WTC11 (cell line): ENCODE measurements around the gene EIF3L. TPM values are rescaled to one million over a fixed set of nuclear protein-coding genes. Genes with fewer than 3 reads are reported as not detected.

Experiments used
- ATAC-seq: fragments of 200-7000 bp; cut with Tn5 transposase; 2 replicates; pipeline ENCODE4 v1.10.0; 2021; ENCODE audit warnings: mild to moderate bottlenecking, moderate library complexity
- CTCF ChIA-PET: fragments of 300-600 bp; sonication (Branson Sonifier 250); formaldehyde crosslinking; loops from one replicate; lab custom pipeline; 2021; ENCODE audit warnings: antibody characterized with exemption; lab: Charles Lee
- POLR2A ChIA-PET: fragments of 350-600 bp; sonication (Branson Sonifier 250); formaldehyde crosslinking; loops from one replicate; lab custom pipeline; 2021; ENCODE audit warnings: antibody characterized with exemption; lab: Charles Lee
- DNase-seq: peaks from one replicate; pipeline ENCODE4 v3.0.0; 2021; ENCODE audit warnings: low spot score
- H3K27ac Mint-ChIP-seq: 2 replicates; pipeline ENCODE4 v1.8.0; 2021; ENCODE audit warnings: mixed read lengths
- H3K27me3 Mint-ChIP-seq: 2 replicates; pipeline ENCODE4 v1.8.0; 2021; ENCODE audit warnings: low read depth, mild to moderate bottlenecking, moderate library complexity, mixed read lengths
- H3K36me3 Mint-ChIP-seq: 2 replicates; pipeline ENCODE4 v1.8.0; 2021; ENCODE audit warnings: mixed read lengths
- H3K4me1 Mint-ChIP-seq: 2 replicates; pipeline ENCODE4 v1.8.0; 2022; ENCODE audit warnings: mixed read lengths
- H3K4me3 Mint-ChIP-seq: 2 replicates; pipeline ENCODE4 v1.8.0; 2021; ENCODE audit warnings: mild to moderate bottlenecking, moderate library complexity, mixed read lengths
- H3K9me3 Mint-ChIP-seq: 2 replicates; pipeline ENCODE4 v1.8.0; 2021; ENCODE audit warnings: mixed read lengths
- CBFB ChIP-seq: sonication (generic); formaldehyde crosslinking; IDR thresholded peaks from 2 replicates; pipeline ENCODE4 v1.8.1; 2022; ENCODE audit warnings: mild to moderate bottlenecking, low read depth, missing genetic modification reagents
- IRF2 ChIP-seq: sonication (generic); formaldehyde crosslinking; IDR thresholded peaks from 2 replicates; pipeline ENCODE4 v1.8.0; 2022; ENCODE audit warnings: low read depth, missing genetic modification reagents, borderline replicate concordance
- KAT7 ChIP-seq: sonication (generic); formaldehyde crosslinking; IDR thresholded peaks from 2 replicates; pipeline ENCODE4 v1.8.1; 2023; ENCODE audit warnings: missing genetic modification reagents, mild to moderate bottlenecking, borderline replicate concordance
- MAX ChIP-seq: sonication (generic); formaldehyde crosslinking; IDR thresholded peaks from 2 replicates; pipeline ENCODE4 v1.8.0; 2022; ENCODE audit warnings: mild to moderate bottlenecking, missing genetic modification reagents
- NR2C2 ChIP-seq: sonication (generic); formaldehyde crosslinking; IDR thresholded peaks from 2 replicates; pipeline ENCODE4 v1.8.0; 2022; ENCODE audit warnings: mild to moderate bottlenecking, missing genetic modification reagents
- ZNF396 ChIP-seq: fragments of 250-450 bp; sonication (Bioruptor Pico); IDR thresholded peaks from 2 replicates; pipeline ENCODE4 v1.8.0; 2021; ENCODE audit warnings: mild to moderate bottlenecking, moderate library complexity, borderline replicate concordance
- ZNF671 ChIP-seq: fragments of 250-450 bp; sonication (Bioruptor Pico); IDR thresholded peaks from 2 replicates; pipeline ENCODE4 v1.8.0; 2021; ENCODE audit warnings: mild to moderate bottlenecking
- total RNA-seq: library from RNA; stranded (reverse); gene quantifications from 3 replicates; pipeline ENCODE4 v1.2.3, GENCODE V29; 2021
- TF ChIP-seq, protein P1 (sequence below): sonication (generic); formaldehyde crosslinking; IDR thresholded peaks from 2 replicates; pipeline ENCODE4 v1.8.0; 2022; ENCODE audit warnings: missing genetic modification reagents
- TF ChIP-seq, protein P2 (sequence below): sonication (generic); formaldehyde crosslinking; conservative IDR thresholded peaks from 2 replicates; pipeline ENCODE4 v1.8.1; 2023; ENCODE audit warnings: mild to moderate bottlenecking, low read depth, missing genetic modification reagents, moderate library complexity
- TF ChIP-seq, protein P3 (sequence below): sonication (generic); formaldehyde crosslinking; conservative IDR thresholded peaks from 2 replicates; pipeline ENCODE4 v1.8.1; 2022; ENCODE audit warnings: mild to moderate bottlenecking, missing genetic modification reagents
- TF ChIP-seq, protein P4 (sequence below): sonication (generic); formaldehyde crosslinking; IDR thresholded peaks from 2 replicates; pipeline ENCODE4 v1.8.1; 2022; ENCODE audit warnings: missing genetic modification reagents, borderline replicate concordance
- TF ChIP-seq, protein P5 (sequence below): sonication (generic); formaldehyde crosslinking; IDR thresholded peaks from 2 replicates; pipeline ENCODE4 v1.8.1; 2022; ENCODE audit warnings: mild to moderate bottlenecking, moderate library complexity, missing genetic modification reagents

EIF3L gene
- total RNA-seq, 1 experiment from 2014 or later, result 611 TPM

DNA sequence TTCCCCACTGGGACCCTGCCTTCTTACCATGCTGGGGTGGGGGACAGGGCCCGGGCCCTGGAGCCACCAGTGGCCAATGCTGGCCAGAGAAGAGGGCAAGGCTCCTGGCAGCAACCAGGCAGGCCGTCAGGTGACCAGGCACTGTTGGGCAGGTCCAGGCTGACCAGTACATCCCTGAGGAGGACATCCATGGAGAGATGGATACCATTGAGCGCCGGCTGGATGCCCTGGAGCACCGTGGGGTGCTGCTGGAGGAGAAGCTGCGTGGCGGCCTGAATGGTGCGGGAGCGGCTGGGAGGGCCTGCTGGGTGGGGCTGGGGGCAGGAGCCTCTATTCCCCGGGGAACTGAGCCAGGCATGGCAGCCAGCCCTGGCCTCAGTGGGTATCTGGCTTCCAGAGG lies 83.2 kb downstream of the EIF3L start (continued):
- TF ChIP-seq, protein P1, sequence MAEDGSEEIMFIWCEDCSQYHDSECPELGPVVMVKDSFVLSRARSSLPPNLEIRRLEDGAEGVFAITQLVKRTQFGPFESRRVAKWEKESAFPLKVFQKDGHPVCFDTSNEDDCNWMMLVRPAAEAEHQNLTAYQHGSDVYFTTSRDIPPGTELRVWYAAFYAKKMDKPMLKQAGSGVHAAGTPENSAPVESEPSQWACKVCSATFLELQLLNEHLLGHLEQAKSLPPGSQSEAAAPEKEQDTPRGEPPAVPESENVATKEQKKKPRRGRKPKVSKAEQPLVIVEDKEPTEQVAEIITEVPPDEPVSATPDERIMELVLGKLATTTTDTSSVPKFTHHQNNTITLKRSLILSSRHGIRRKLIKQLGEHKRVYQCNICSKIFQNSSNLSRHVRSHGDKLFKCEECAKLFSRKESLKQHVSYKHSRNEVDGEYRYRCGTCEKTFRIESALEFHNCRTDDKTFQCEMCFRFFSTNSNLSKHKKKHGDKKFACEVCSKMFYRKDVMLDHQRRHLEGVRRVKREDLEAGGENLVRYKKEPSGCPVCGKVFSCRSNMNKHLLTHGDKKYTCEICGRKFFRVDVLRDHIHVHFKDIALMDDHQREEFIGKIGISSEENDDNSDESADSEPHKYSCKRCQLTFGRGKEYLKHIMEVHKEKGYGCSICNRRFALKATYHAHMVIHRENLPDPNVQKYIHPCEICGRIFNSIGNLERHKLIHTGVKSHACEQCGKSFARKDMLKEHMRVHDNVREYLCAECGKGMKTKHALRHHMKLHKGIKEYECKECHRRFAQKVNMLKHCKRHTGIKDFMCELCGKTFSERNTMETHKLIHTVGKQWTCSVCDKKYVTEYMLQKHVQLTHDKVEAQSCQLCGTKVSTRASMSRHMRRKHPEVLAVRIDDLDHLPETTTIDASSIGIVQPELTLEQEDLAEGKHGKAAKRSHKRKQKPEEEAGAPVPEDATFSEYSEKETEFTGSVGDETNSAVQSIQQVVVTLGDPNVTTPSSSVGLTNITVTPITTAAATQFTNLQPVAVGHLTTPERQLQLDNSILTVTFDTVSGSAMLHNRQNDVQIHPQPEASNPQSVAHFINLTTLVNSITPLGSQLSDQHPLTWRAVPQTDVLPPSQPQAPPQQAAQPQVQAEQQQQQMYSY (CRISPR knock-in tag), result no peak
- TF ChIP-seq ZNF671 (CRISPR knock-in tag) (no peak), KAT7 (CRISPR knock-in tag) (no peak), IRF2 (CRISPR knock-in tag) (no peak), NR2C2 (CRISPR knock-in tag) (no peak)
- TF ChIP-seq, protein P2, sequence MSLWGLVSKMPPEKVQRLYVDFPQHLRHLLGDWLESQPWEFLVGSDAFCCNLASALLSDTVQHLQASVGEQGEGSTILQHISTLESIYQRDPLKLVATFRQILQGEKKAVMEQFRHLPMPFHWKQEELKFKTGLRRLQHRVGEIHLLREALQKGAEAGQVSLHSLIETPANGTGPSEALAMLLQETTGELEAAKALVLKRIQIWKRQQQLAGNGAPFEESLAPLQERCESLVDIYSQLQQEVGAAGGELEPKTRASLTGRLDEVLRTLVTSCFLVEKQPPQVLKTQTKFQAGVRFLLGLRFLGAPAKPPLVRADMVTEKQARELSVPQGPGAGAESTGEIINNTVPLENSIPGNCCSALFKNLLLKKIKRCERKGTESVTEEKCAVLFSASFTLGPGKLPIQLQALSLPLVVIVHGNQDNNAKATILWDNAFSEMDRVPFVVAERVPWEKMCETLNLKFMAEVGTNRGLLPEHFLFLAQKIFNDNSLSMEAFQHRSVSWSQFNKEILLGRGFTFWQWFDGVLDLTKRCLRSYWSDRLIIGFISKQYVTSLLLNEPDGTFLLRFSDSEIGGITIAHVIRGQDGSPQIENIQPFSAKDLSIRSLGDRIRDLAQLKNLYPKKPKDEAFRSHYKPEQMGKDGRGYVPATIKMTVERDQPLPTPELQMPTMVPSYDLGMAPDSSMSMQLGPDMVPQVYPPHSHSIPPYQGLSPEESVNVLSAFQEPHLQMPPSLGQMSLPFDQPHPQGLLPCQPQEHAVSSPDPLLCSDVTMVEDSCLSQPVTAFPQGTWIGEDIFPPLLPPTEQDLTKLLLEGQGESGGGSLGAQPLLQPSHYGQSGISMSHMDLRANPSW (CRISPR knock-in tag), result no peak

DNA sequence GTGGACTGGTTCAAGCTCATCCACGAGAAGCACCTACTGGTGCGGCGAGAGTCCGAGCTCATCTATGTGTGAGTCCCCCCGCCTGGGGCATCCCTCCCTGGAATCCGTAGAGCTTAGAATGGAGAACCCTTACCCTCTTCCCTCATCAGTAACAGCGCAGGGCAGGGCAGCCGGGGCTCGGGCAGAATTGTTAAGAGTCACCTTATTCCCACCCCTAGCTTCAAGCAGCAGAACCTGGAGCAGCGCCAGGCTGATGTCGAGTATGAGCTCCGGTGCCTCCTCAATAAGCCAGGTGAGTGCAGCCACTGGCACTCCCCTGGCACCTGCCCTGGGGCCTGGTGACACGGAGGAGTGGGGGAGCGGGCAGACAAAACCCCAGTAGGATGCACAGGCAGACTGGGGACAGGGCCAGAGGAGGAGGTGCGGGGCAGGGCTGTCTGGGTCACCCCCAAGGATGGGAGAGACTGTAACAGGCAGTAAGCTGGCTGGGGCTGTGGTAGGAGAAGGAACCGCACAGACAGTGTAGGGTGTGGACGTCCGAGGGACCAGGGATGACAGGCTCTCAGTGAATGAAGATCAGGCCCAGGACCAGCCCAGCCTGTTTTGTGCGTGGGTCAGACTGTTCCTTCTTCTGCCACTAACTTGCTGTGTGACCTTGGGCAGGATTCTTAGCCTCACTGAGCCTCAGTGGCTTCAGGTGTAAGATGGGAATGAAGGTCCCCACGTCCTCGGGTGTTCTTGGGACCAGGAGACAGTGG lies 83.8 kb downstream of the EIF3L start:
- Mint-ChIP-seq H3K4me3 (no peak overlapping the region), H3K9me3 (no peaks in the 10 kb centered on the region), H3K27ac (no peak overlapping the region; the same call in 1 of the 2 replicates), H3K36me3 (peaks cover 25% of the 10 kb centered on the region), H3K27me3 (no peaks in the 10 kb centered on the region; the same call in 1 of the 2 replicates), H3K4me1 (peaks cover 3% of the 10 kb centered on the region)
- TF ChIP-seq CBFB (CRISPR knock-in tag) (no peak), ZNF396 (CRISPR knock-in tag) (no peak), MAX (CRISPR knock-in tag) (no peak)
- TF ChIP-seq, protein P3, sequence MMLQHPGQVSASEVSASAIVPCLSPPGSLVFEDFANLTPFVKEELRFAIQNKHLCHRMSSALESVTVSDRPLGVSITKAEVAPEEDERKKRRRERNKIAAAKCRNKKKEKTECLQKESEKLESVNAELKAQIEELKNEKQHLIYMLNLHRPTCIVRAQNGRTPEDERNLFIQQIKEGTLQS (CRISPR knock-in tag), result no peak
- TF ChIP-seq, protein P4, sequence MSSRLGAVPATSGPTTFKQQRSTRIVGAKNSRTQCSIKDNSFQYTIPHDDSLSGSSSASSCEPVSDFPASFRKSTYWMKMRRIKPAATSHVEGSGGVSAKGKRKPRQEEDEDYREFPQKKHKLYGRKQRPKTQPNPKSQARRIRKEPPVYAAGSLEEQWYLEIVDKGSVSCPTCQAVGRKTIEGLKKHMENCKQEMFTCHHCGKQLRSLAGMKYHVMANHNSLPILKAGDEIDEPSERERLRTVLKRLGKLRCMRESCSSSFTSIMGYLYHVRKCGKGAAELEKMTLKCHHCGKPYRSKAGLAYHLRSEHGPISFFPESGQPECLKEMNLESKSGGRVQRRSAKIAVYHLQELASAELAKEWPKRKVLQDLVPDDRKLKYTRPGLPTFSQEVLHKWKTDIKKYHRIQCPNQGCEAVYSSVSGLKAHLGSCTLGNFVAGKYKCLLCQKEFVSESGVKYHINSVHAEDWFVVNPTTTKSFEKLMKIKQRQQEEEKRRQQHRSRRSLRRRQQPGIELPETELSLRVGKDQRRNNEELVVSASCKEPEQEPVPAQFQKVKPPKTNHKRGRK, result no peak
- TF ChIP-seq, protein P5, sequence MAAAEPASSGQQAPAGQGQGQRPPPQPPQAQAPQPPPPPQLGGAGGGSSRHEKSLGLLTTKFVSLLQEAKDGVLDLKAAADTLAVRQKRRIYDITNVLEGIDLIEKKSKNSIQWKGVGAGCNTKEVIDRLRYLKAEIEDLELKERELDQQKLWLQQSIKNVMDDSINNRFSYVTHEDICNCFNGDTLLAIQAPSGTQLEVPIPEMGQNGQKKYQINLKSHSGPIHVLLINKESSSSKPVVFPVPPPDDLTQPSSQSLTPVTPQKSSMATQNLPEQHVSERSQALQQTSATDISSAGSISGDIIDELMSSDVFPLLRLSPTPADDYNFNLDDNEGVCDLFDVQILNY (CRISPR knock-in tag), result no peak
- ChIA-PET CTCF (interaction anchor here (0.8 to 2.5 kb wide), 5 partner anchors 27 to 115 kb away, joined by 3 to 47 read pairs (median 17); partner anchors contain the start of gene MICALL1), POLR2A (interaction anchor here (1.5 kb wide), 1 partner anchor 21 kb away, joined by 4 read pairs; the partner anchor contains the start of genes C22orf23 and POLR2F)
- no peak for ATAC-seq
- no peak for DNase-seq
